Stimulated activated CD4-positive, alpha-beta T cell treated with anti-CD3 and anti-CD28 coated beads, Interleukin-4, amount 100 ng/mL, for 24 hours (primary cell): ENCODE results near the gene GPR42.

Experiments used
- DNase-seq: peaks from one replicate; pipeline ENCODE4 v3.0.0-alpha.2; 2020

Gene GPR42, protein sequence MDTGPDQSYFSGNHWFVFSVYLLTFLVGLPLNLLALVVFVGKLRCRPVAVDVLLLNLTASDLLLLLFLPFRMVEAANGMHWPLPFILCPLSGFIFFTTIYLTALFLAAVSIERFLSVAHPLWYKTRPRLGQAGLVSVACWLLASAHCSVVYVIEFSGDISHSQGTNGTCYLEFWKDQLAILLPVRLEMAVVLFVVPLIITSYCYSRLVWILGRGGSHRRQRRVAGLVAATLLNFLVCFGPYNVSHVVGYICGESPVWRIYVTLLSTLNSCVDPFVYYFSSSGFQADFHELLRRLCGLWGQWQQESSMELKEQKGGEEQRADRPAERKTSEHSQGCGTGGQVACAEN

GRCh38 chr19:35370722-35371121, at the start of gene GPR42:
Gene GPR42, plus strand, starts transcription at chr19:35371068. Its CDS starts 292 bp downstream, at chr19:35371360.
- DNase-seq = no peak

DNA sequence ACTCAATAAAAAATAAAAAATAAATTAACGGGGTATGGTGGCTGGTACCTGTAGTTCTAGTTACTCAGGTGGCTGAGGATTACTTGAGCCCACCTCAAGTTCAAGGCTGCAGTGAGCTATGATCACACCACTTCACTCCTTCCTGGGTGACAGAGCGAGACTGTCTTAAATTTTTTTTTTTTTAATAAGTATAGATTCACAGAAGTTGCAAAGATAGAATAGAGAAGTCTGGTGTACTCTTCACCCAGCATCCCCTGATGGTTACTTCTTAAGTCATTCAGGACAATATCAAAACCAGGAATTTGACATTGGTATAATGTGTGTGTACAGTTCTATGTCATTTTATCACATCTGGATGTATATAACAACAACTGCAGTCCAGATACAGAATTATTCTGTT, 49.6 kb upstream of the GPR42 start:
- DNase-seq = no peak

DNA sequence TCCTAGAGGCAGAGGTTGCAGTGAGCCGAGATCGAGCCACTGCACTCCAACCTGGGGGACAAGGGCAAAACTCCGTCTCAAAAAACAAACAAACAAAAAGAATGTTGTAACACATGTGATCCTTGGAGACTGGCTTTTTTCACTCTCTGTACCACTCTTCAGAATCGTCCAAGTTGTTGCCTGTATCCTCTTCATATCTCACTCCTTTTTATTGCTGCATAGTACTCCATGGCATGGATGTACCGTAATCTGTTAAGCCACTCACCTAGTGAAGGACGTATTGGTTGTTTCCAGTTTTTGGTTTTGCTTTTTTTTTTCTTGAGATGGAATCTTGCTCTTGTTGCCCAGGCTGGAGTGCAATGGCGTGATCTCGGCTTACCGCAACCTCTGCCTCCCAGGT, 48.9 kb upstream of the GPR42 start:
- no peak for DNase-seq

DNA sequence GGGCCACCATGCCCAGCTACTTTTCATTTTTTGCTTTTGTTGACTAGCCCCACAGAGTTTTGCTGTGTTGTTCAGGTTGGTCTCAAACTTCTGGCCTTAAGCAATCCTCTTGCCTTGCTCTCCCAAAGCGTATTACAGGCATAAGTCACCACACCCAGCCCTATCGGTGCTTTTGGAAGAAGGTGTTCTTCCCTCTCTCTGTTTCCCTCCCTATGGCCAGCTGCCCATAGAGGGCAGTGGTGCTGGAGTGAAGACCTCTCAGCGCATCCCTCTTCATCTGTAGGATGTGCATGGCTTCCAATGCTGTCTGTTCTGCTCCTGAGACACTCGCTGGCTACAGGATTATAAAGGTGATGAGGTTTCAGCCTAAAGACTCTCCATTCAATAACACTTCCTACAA, 43.2 kb upstream of the GPR42 start:
- DNase-seq = no peak

DNA sequence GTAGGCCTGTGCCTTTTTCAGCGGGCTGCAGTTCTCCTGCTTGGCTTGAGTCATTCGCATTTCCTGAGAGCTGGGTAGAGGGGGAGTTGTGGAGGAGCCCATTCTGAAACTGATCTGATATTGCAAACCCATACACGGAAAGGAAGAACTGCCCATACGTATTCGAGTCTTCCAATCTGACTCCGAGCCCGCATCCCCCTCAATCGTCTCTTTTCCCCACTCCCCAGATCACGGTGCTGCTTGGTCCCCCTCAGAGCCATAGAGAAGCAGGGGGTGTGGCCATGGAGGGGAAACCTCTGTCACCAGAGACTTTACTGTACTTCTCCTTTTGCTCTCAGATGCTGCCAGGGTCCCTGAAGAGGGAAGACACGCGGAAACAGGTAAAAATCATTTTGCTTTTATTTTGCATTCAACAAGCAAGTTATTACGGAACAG, 42.0 kb upstream of the GPR42 start, which contains the start of gene CD22:
CD22 (plus strand) TSS at position 337 of the 435 bp plus-strand sequence. CDS start 2,854 bp downstream, outside the sequence.
- DNase-seq = no peak

DNA sequence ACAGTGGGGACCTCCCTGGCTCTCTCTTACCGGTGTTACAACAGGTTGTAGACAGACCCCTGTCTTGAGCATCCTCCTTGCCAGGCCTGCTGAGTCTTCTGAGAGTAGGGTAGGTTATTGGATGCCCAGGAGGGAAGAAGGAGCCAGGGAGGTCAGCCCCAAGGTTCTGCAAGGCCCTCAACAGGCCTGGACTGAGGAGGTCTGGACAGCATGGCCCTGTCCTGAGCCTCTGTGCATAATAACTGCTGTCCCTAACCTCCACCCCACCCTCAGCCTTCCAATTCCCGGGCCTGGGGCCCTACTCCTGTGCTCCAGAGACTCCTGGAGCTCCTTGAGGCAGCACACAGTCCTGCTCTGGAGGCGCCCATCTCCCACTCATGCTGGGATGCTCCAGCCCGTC, 41.5 kb upstream of the GPR42 start:
- no peak for DNase-seq

- no peak for DNase-seq
These were observed 40.4 kb upstream of the GPR42 start for GRCh38 chr19:35330475-35330874.

DNA sequence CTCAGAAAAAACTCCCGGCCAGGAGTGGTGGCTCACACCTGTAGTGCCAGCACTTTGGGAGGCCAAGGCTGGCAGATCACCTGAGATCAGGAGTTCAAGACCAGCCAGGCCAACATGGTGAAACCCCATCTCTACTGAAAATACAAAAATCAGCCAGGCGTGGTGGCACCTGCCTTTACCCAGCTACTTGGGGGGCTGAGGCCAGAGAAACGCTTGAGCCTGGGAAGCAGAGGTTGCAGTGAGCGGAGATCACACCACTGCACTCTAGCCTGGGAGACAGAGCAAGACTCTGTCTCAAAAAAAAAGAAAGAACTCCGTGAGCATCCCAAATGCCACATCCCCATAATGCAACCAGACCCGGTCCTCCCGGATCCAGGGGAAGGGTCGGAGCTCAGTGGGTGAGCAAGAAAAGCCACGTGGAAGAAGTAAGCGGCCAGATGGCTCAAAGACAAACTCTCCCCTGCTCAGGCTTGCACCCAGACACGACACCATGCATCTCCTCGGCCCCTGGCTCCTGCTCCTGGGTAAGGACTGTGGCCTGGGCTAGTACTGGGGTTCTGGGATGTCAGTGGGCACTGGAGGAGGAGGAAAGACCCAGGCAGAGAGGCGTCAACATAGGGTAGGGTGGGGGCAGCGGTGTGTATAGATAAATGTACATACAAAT, 39.2 kb upstream of the GPR42 start:
- no peak for DNase-seq

- DNase-seq = peak; percentile 16
These were observed 38.1 kb upstream of the GPR42 start for GRCh38 chr19:35332817-35333216.

DNA sequence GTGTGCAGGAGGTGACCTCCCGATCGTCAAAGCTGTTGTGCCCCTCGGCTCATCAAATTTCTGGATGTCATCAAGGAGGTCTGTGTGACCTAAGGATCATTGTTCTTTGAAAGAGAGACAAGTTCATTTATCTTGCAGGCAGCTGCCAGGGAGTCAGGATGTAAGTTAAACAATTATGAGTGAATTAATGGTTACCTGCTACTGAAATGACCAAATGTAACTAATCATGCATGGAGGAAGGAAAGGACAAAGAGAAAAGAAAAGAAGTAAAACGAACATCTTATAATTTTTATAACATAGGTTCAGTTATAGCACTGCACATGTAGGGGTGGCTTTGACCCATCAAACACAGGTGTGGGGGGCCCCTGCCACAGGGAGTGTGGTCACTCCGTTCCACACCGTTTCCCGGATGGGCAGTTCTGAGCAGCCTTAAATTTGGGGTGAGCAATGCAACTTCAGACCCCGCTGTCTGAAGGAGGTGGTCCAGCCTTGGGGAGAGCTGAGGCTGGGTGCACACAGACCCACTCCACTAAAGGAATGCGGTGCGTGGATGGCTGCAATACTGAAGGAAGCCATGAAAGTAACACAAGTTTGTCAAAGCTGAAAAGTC, 36.6 kb upstream of the GPR42 start:
- DNase-seq = no peak

GRCh38 chr19:35336166-35336955, 34.5 kb upstream of the GPR42 start:
- DNase-seq = no peak

DNA sequence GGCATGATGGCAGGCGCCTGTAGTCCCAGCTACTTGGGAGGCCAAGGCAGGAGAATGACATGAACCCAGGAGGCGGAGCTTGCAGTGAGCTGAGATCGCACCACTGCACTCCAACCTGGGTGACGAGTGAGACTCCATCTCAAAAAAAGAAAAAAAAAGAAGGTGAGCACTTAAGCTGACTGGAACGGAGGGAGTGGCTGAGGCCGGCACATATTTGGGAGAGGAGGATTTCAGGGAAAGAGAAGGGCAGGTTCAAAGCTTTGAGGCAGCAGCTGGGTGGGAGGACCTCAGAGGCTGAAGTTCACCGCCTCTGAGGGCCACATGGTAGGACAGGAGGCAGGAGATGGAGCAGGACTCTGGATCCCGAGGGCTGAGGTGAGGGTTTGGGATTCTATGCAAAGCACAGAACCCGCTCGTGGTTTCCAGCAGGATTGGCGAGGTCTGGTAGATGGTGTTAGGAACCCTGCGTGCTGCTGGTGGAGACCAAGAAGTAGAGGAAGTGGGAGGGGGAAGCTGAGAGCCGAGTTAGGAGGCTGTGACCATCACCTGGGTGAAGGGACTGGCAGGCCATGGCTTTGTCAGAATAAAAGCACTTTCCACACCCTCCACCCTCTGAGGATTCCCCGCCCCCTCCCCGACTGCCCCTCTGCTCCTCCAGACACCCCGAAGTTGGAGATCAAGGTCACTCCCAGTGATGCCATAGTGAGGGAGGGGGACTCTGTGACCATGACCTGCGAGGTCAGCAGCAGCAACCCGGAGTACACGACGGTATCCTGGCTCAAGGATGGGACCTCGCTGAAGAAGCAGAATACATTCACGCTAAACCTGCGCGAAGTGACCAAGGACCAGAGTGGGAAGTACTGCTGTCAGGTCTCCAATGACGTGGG, 33.5 kb upstream of the GPR42 start:
- DNase-seq = no peak

DNA sequence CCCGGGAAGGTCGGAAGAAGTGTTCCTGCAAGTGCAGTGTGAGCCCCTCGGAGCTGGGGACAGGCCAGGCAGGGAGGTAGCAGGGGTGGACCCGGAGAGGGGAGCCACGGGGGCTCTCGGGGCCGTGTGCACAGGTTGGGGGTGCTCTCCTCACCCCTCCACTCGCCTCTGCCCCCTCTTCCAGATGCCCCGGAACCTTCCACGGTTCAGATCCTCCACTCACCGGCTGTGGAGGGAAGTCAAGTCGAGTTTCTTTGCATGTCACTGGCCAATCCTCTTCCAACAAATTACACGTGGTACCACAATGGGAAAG, 32.9 kb upstream of the GPR42 start:
- DNase-seq = no peak

- no peak for DNase-seq
These were observed 30.4 kb upstream of the GPR42 start for GRCh38 chr19:35340431-35340830.

GRCh38 chr19:35341006-35341405, 29.9 kb upstream of the GPR42 start:
- no peak for DNase-seq

DNA sequence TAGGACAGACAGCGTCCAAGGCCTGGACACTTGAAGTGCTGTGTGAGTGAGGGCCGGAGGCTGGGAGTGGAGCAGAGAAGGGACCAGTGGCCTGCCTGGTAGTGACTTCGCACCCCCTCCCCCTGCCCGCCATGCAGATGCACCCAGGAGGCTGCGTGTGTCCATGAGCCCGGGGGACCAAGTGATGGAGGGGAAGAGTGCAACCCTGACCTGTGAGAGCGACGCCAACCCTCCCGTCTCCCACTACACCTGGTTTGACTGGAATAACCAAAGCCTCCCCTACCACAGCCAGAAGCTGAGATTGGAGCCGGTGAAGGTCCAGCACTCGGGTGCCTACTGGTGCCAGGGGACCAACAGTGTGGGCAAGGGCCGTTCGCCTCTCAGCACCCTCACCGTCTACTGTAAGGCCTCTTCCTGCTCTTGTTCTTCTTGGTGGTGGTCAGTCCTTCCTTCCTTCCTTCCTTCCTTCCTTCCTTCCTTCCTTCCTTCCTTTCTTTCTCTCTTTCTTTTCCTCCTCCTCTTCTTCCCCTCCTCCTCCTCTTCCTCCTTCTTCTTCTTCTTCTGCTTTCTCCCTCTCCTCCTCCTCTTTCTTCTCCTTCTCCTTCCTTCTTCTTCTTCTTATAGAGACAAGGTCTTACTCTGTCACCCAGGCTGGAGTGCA, 29.2 kb upstream of the GPR42 start:
- DNase-seq = no peak

DNA sequence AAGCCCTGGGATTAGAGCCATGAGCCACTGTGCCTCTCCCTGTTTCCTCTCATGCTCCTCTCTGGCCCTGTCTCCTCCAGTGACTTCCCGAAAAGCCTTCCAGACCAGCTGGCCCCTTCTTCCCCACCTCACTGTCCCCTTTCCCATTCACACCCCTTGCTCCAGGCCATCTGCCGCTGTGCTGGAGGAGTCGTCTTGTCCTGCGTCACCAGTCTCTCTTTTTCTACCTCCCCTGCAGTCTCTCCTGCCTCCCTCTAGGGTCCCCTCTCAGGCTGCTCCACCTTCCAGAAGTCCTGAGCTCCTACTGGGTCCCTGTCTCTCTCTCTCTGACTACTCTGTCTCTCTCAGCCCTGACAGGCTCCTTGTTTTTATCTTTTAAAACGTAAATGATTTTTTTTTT, 28.4 kb upstream of the GPR42 start:
- no peak for DNase-seq

DNA sequence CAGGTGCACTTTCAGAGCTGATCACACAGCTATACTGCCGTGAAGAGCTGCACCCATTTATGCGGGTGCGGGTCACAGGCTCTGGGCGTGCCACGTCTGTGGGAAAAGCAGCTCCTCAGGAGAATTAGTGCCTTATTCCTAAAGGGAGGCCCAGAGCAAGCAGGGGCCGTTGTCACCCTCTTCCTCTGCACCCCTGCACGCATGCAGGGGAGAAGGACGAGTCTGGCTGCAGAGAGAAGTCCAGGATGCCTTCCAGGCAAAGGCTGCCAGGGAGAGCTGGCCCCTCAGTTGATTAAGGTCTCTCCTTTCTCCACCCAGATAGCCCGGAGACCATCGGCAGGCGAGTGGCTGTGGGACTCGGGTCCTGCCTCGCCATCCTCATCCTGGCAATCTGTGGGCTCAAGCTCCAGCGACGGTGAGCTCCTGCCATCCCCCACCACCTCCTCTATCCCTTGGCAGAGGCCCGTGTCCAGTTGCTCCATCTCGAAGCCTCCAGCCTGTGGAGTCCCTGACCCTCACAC, 26.3 kb upstream of the GPR42 start:
- no peak for DNase-seq

DNA sequence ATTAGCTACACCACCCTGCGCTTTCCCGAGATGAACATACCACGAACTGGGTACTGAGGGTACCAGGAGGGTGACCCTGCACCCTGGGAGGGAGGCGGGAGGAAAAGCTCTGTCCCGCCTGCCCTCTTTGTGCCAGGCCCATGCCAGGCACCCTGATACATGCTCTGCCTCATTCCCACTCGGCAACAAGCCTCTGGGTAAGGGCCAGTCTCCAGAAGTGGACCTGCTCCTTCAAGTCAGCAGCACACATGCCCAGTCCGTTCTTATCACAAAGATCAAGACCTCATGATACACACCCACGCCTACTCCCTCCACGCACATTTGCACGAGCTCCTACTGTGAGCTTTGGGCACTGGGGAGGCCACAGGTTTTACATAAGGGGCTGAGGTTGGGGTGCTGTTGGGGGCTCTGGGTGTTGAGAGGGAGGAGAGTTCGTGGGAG, 25.2 kb upstream of the GPR42 start:
- DNase-seq = no peak

DNA sequence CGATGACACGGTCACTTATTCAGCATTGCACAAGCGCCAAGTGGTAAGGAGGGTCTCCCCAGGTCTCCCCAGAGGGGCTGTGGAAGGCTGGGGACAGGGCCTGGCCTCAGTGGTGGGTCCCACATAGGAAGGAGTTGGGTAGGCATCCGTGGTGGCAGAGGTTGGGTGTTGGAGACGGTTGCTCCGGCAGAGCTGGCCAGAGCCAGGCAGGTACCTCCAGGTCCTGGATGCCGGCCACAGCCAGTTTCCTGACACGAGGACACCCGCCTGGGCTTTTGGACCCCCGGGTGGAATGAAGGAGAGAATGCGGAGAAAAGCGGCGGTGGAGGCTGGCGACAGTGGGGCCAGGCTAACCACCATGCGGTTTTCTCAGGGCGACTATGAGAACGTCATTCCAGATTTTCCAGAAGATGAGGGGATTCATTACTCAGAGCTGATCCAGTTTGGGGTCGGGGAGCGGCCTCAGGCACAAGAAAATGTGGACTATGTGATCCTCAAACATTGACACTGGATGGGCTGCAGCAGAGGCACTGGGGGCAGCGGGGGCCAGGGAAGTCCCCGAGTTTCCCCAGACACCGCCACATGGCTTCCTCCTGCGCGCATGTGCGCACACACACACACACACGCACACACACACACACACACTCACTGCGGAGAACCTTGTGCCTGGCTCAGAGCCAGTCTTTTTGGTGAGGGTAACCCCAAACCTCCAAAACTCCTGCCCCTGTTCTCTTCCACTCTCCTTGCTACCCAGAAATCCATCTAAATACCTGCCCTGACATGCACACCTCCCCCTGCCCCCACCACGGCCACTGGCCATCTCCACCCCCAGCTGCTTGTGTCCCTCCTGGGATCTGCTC, 24.4 kb upstream of the GPR42 start:
- DNase-seq = peak; percentile 63
